Body of pancreas (tissue), 4 donors: ENCODE measurements around the gene ASPDH.

Experiments used
- POLR2A ChIP-seq, 3 donors: fragments of 450-650 bp; IDR thresholded peaks; one replicate each; pipeline ENCODE4 v1.6.1; 2016; ENCODE audit warnings: antibody characterized with exemption in 3 of 3, mild to moderate bottlenecking in 2 of 3
- TF ChIP-seq, protein P1 (sequence below), 7 experiments: fragments of 450-650 bp in 4 of 7; fragments of 200-600 bp in 3 of 7; sonication (generic) in 3 of 7; IDR thresholded peaks; one replicate each; pipeline ENCODE4 v1.5.1; 2016 to 2019; ENCODE audit warnings: antibody characterized with exemption in 7 of 7

DNA sequence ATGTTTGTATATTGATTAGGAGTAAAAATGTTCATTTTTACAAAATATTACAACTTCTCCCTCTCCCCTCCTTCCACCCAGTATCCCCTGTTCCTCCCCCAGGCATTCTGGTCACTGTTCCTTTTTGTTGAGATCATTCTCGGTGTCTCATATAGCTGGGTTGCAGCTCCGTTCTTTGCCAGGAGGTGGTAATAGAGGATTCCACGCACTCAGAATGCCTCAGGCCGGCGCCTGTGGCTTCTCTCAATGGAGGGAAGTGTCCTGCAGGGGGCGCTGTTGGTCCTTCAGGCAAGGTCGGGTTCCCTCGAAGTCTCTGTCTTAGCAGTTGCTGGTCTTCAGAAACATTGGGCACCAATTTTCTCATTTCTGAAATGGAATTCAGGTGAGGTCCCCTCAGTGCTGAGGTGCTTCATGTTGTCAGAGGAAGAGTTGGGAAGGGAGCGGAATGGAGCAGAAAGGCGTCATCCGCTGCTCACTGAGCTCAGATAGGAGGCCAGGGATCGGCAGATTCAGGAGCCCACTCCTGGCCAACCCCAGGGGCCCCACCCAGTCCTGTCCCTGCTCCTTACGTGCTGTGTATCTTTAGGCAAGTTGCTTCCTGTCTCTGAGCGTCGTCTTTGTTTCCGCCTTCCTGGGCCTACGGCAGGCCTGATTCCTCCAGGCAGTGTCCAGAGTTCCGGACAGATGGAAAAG is 26.7 kb downstream of the ASPDH start:
- TF ChIP-seq, protein P1, sequence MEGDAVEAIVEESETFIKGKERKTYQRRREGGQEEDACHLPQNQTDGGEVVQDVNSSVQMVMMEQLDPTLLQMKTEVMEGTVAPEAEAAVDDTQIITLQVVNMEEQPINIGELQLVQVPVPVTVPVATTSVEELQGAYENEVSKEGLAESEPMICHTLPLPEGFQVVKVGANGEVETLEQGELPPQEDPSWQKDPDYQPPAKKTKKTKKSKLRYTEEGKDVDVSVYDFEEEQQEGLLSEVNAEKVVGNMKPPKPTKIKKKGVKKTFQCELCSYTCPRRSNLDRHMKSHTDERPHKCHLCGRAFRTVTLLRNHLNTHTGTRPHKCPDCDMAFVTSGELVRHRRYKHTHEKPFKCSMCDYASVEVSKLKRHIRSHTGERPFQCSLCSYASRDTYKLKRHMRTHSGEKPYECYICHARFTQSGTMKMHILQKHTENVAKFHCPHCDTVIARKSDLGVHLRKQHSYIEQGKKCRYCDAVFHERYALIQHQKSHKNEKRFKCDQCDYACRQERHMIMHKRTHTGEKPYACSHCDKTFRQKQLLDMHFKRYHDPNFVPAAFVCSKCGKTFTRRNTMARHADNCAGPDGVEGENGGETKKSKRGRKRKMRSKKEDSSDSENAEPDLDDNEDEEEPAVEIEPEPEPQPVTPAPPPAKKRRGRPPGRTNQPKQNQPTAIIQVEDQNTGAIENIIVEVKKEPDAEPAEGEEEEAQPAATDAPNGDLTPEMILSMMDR (IDR thresholded peaks at IDR 0.05), result peak in 4 of 7 experiments; percentile 13 to 23 (median 16)
- TF ChIP-seq POLR2A (IDR thresholded peaks at IDR 0.05), result no peak
